Measurements from ENCODE around the gene IRGQ.

DNA sequence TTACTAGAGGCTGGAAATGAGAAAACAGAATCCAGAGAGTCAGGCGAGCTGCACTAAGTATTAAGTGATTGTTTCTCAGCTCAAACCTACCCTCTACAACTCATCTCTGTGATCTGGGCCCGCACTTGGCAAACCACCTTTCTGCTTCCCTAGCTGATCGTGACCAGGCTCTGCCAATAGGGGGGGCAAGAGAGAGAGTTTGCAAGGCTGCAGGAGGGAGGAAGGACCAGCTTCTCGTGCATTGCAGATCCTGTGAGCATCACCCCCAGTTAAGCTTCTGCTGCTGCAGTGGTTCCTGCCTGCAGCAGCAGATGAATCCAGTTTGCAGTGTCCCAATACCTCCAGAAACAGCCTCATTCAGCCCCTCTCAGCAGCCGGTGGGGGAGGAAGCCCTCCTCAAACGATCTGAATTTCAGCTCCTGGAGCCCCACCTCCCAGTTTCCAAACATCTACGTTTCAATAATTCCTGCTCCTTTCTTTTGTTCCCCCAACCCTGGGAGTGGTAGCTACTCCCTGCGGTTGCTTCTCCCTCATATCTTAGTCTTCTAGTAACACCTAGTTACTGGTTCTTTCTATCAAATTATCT is 40.7 kb downstream of the IRGQ start:
- TF ChIP-seq, protein P1, sequence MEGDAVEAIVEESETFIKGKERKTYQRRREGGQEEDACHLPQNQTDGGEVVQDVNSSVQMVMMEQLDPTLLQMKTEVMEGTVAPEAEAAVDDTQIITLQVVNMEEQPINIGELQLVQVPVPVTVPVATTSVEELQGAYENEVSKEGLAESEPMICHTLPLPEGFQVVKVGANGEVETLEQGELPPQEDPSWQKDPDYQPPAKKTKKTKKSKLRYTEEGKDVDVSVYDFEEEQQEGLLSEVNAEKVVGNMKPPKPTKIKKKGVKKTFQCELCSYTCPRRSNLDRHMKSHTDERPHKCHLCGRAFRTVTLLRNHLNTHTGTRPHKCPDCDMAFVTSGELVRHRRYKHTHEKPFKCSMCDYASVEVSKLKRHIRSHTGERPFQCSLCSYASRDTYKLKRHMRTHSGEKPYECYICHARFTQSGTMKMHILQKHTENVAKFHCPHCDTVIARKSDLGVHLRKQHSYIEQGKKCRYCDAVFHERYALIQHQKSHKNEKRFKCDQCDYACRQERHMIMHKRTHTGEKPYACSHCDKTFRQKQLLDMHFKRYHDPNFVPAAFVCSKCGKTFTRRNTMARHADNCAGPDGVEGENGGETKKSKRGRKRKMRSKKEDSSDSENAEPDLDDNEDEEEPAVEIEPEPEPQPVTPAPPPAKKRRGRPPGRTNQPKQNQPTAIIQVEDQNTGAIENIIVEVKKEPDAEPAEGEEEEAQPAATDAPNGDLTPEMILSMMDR (conservative IDR thresholded peaks at IDR 0.05): peak; percentile 74
- no peak for TF ChIP-seq ZFX (IDR thresholded peaks at IDR 0.05)
